ENCODE measurements around the gene KCTD8.
"Not testable (repeated sequence)": the region's sequence is repeated elsewhere in the genome, so short reads cannot be mapped to it uniquely, and the experiment has no call there.

The KCTD8 gene

DNA sequence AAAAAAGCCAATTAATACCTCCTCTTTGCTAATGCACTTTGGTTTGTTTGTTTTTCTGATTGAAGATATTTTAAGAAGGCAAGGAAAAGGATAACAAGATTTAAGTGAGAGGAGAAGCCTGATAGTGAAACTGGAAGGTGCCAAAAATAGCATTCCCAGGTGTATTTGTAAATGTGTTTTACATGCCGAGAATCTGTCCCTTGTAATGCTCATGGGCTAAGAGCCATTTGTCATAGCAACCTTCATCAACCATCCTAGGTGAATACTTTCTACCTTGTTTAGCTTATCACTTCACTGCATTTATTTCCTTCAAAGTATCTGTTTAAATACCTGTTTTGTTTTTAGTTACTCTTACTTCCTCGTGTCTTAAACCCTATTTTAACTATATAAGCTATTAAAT lies 127.8 kb downstream of the KCTD8 start:
- ATAC-seq: no peak

DNA sequence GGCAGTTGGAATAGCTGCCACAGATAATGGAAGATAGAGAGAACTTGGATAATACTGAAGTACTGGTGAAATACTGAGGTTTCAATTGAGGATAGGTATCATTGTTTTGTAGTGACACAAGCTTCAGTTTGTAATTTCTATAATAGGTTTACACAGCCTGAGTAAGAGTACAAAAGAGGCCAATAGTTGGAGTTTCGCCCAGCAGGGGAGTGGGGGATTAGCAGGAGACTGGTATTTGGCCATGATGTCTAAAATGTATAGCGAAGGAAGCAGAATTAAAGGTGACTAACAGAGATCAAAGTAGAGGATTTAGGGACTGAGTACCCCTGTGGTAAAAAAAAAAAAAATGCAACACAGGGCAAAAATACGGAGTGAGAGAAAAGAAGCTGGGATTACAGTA lies 129.5 kb downstream of the KCTD8 start:
- no peak for ATAC-seq

DNA sequence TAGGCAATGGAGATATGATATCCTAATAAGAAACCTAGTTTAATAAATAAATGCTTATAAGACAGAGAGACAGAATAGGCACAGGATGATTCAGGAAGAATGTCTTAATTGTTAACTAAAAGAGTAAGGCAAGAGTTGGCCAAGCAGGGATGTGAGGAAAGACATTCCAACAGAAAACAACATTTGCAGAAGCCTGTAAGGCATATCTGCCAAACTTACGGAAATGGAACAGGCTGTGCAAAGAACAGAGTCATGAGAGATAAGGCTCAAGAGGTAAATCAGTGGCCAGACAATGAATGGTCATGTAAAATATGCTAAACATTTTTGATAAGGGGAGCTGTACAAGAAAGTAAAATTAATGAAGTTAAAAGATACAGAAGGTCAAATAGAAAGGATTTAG lies 134.9 kb downstream of the KCTD8 start:
- no peak for ATAC-seq

DNA sequence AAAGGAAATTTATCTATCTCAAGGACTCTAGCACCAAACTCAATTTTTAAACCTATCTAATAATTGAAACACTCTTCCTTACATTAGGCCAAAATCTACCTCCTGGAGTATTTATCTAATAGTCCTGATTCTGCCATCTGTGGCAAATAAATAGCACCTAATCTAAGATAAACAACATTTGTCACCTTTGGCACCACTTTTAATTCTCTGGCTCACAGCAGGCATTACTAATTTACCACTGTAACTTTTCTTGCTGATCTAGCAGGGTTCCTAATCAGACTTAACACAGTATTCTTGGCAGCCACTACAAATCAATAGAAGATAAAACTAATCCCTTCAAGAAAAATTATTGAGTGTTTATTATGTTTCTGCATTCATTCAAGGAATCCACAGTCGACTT lies 161.1 kb downstream of the KCTD8 start:
- no peak for ATAC-seq

DNA sequence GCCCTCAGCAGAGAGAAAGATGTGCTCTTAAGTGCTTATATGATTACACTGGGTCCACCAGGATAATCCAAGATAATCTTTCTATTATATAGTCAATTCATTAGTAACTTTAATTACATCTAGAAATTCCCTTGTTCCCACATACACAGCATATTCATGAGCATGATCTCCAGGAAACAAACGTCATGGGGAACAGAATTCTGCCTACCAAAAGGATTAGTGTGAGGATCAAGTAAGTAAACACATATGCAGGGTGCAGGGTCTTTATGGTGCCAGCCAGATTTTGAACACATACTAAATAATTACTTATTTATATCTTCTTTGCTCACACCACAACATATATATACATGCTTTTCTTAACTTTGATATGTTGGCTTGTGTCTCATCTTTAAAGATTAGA lies 169.1 kb downstream of the KCTD8 start:
- no peak for ATAC-seq

DNA sequence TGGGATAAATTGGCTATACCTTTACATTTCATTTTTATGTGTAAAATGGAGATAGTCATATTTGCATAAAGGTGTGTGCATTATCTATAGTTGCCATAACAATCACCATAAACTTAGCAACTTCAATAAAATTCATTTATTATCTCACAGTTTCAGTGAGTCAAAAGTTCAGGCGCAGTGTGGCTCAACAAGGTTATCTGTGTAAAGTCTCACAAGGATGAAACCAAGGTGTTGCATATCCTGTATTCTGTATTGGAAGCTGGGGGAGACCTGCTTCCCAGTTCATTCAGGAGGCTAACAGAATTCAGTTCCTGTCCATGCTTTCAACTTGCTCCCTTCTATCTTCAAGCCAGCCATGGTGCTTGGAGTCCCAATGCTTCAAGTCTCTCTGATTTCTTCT lies 169.5 kb downstream of the KCTD8 start:
- no peak for ATAC-seq

DNA sequence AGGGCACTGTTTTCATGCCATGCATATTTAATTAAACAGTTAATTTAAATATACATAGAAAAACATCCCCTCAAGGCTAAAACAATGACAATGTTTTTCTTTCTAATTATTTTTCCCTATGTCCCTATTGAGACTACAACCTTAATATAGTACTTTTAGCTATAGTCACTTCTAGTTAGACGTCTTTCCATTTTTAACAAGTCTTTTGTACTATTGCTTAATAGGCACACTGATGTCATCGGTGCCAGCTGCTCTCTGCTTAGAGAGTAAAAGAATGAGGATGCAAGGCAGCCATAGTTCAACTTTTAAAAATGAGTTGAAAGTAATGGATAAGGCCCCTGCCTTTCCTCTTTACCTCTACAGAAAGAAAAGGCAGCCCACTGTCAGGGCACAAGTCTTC lies 191.1 kb downstream of the KCTD8 start:
- ATAC-seq: no peak

DNA sequence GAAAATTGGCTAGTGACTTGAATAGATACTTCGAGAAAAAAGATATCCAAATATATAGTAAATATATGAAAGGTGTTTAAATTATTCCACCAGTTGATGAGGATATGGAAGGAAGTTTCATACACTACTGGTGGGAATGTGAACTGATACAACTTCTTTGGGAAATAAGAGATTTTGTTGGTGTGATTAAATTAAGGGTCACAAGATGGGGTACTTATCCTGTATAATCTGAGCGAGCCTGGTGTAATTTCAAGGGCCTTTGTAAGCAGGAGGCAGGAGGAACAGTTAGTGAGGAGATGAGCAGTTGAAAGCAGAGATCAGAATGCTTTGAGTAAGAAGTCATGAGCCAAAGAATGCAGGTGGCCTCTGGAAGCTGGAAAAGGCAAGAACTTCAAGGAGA lies 192.2 kb downstream of the KCTD8 start:
- ATAC-seq: no peak

DNA sequence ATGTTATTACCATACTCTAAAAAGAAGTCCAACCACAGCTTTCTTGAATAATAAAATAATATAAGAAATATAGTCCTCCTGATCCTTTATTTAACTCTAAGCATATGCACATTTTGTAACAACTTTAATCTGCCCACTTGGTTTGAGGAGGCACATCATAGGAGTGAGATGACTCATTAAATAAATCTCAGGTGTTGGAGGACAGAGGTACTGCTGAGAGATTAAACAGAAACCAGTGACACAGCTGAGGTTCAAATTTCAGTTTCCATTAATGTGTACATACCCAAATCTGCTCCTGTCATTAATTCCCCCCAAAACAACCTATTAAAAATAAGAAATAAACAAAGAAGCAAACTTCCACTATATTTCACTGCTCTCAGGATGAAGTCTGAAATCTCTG lies 211.0 kb downstream of the KCTD8 start:
- ATAC-seq: no peak

DNA sequence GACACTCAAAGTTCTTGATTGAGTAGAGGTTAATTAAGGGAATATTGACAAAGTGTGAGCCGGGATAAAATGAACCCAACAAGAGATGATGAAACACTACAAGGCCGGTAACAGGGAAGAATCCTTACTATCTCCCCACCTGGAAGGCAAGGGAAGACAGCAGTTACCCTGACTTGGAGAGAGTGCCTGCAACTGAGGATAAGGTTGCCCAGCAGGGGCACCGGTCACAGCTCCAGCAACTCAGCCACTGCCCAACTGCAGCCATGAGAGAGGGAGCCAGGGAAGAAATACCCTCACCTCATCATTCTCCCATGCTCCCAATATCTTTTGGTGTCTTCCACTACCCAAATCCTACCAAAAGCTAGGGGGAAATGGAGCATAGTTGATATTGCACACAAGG lies 212.7 kb downstream of the KCTD8 start:
- no peak for ATAC-seq

DNA sequence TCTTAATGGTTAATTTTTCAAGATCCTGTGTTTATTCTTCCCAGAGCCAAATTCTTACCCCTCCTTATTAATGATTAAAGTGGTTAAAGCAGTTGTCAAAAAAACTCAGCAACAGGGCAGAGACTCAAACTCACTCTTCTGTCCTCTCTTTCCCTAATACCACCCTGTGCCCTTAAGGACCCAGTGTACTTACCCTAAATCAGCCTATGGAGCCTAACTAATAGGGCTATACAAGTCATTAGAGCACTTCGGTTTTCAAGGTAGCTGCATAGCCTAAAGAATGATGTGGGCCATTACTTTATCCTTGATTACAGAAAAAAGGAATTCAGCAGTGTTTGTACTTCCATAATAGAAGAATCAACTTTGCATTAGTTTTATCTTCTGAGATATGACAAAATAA lies 216.3 kb downstream of the KCTD8 start:
- no peak for ATAC-seq

DNA sequence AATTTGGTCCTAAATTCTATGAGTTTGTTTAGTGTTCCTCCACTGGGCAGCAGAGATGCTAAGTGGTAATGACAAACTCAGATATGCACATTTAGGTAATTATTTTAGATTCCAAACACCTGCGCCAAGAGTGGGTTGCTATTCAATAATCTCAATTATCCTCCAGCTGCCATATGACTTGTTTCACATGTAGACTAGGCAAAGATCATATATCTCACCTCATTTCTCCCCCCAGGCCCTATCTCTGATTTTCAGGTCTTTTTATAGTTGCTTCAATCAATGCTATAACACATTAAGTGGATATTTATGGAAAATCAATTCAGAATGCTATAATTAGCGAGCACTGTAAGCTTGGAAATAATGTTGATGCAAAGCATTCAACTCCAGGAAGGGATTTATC lies 217.6 kb downstream of the KCTD8 start:
- no peak for ATAC-seq

DNA sequence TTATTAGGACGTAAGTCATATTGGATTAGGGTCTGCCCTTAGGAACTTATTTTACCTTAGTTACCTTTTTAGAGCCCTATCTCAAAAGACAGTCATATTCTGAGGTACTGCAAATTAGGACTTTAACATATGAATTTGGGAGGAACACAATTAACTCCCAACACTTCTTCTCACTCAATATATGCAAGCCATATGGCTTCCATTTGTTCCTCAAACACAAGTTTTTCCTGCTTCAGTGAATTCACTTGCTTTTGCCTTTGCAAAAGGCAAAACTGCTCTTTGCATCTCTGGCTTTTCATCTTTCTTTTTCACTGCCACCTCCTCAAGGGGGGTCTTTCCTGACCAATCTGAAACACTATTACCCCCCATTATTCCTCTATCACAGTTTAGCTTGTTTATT lies 220.3 kb downstream of the KCTD8 start:
- ATAC-seq: no peak

DNA sequence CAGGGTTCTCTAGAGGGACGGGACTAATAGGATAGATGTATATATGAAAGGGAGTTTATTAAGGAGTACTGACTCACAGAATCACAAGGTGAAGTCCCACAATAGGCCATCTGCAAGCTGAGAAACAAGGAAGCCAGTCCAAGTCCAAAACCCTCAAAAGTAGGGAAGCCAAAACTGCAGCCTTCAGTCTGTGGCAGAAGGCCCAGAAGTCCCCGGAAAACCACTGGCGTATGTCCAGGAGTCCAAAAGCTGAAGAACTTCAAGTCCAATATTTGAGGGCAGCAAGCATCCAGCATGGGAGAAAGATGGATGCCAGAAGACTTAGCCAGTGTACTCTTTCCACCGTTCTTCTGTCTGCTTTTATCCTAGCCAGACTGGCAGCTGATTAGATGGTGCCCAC lies 227.2 kb downstream of the KCTD8 start:
- ATAC-seq: no peak

DNA sequence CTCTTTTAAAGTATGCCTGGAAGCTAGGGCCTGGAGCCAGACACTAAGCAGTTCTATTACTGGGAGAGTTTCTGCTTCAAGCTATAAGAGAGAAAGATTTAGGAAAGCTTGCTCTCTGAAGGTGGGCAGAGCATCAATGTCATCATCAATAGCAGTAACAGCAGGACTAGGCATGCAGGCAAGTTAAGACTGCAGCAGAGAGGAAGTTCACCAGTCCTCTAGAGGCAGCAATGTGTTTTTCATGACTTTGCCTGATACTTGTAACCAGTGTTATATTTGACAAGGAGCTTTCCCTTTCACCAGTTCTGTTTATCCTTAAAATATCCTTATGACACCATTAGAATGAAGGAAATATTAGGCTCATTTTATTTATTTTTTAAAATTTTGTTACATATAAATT lies 237.9 kb downstream of the KCTD8 start:
- ATAC-seq: no peak

DNA sequence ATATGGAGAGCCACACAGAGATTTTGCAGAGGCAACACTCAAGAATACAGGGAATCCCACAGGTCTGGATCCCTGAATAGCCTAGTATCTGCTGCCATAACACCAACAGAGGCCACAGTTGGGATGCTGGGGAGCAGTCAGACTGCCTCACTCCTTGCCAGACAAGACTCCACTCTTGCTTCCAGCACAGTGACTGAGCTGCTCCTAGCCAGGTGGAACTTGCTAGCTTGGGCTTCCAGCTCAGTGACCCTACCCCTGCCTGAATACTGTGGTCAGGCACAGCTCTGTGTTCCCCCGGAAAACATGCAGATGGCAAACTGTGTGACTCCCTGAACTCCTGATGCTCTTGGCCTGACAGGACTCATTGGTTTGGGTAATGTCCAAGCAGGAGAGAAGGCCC lies 251.8 kb downstream of the KCTD8 start:
- no peak for ATAC-seq

DNA sequence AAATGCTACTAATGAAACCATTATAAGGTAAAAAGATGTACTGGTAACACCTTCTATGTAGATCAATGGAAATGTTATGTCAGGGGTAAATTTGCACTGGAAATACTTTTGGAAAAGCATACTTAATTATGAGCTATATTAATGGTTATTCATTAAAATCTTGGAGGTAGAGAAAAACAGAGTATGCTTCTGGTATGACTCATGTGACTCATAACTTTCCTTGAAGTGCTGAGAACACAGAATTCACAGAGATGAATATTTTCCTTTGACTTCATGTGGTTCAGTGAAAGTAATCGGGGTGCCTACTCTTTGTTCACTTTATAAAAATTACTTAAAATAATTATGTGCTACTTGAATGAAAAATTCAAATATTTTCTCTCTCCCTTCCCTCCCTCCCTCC lies 254.2 kb downstream of the KCTD8 start:
- ATAC-seq: no peak

DNA sequence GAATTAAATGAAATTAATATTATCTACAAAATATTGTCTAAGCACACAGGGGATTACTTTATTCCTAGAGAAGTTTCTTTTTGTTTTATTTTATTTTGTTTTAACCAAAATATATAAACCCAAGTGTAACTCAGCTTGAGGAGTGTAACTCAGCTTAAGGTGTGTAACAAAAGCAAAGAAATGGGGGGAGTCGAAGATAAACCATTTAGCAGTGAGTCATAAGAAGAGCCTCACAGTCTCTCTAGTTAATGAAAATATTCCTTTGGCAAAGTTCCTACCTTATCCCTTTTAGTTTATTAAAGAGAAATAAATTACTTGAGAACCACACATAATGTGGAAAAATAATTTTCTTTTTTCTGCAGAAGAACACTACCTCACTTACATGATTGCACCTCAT lies 261.8 kb downstream of the KCTD8 start:
- no peak for ATAC-seq

DNA sequence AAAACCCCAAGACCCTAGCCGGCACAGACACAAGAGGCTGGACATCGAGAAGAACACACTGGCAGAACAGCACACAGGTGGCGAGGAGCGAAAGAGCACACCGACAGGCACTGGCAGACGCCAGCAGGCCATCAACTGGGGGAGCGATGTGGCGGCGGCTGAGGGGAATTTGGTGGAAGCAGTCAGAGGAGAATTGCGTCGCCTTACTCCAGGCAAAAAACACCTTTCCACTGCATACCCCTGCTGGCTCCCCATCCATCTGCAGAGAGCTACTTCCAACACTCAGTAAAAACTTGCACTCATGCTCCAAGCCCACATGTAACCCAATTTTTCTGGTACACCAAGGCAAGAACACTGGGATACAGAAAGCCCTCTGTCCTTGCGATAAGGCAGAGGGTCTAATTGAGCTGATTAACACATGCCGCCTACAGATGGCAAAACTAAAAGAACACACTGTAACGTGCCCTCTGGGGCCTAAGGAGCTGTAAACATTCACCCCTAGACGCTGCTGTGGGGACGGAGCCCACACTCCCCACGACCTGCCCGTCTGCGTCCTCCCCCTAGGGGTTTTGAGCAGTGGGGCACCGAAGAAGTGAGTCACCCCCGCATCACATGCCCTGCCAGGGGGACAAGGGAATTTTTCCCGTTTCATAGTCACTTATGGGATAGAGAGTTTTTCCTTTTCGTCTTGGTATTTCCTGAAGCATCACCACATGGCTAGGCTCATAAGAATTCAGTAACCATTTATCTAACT lies 262.3 kb downstream of the KCTD8 start:
- no peak for ATAC-seq

DNA sequence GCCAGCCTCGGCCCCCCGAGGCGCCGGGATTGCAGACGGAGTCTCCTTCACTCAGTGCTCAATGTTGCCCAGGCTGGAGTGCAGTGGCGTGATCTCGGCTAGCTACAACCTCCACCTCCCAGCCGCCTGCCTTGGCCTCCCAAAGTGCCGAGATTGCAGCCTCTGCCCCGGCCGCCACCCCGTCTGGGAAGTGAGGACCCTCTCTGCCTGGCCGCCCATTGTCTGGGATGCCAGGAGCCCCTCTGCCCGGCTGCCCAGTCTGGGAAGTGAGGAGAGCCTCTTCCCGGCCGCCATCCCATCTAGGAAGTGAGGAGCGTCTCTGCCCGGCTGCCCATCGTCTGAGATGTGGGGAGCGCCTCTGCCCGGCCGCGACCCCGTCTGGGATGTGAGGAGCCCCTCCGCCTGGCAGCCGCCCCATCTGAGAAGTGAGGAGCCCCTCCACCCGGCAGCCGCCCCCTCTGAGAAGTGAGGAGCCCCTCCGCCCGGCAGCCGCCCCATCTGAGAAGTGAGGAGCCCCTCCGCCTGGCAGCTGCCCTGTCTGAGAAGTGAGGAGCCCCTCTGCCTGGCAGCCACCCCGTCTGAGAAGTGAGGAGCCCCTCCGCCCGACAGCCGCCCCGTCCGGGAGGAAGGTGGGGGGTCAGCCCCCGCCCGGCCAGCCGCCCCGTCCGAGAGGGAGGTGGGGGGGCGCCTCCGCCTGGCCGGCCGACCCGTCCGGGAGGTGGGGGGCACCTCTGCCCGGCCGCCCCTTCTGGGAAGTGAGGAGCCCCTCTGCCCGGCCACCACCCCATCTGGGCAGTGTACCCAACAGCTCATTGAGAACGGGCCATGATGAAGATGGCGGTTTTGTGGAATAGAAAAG lies 266.9 kb downstream of the KCTD8 start:
- ATAC-seq: not testable (repeated sequence)

DNA sequence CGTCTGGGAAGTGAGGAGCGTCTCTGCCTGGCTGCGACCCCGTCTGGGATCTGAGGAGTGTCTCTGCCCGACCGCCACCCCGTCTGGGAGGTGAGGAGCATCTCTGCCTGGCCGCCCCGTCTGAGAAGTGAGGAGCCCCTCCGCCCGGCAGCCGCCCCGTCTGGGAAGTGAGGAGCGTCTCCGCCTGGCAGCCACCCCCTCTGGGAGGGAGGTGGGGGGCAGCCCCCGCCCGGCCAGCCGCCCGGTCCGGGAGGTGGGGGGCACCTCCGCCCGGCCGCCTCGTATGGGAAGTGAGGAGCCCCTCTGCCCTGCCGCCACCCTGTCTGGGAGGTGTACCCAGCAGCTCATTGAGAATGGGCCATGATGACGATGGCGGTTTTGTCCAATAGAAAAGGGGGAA lies 280.8 kb downstream of the KCTD8 start:
- not testable (repeated sequence) for ATAC-seq

DNA sequence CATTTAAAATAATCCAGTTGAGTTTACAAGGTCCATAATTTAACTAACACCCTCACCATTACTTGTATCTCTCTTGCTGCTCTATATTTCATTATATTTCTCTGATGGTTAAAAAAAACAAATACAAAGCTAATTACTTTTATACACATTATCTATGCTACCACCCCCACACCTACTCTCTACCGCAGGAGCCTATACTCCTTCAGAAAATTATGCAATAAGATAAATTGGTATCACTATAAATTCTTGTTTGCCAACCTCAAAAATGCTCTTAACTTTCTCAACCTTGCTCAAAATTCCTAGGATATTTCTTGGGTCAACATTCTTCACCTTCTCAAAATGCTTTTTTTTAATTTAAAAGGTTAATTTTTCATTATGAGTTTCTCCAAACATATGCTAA lies 282.7 kb downstream of the KCTD8 start:
- no peak for ATAC-seq

DNA sequence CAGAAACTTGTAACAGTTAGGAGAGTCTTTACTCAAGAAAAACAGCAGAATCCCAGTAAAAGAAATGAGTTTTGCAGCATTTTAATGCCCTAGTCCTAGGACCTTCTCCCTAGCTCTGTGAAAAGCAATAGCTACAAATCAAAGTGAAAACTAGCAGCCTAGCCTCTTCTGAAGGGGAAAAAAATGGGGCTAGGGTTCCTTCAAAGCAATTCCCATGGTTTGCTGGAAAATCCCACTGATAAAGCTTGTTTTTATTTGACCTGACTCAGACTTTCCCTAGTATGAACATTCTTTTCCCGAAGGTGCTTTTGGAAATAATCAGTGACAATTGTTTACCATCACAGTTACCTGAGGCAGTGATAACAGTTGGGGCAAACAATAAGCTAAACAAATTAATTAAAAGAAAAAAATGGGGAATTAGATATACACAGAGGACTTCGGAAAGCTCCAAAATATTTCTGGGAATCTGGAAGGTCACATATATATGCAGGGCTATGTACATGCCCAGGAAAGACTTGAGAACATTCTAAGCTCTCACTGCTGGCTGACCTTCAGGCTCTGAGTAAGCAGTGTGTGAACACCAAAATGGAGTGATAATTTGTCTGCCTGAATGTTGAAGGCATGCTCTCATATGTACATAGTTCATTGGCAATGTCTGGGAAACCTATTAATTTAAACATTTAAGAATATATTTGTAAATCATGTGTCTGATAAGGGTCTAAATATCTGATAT lies 285.9 kb downstream of the KCTD8 start:
- ATAC-seq: no peak

DNA sequence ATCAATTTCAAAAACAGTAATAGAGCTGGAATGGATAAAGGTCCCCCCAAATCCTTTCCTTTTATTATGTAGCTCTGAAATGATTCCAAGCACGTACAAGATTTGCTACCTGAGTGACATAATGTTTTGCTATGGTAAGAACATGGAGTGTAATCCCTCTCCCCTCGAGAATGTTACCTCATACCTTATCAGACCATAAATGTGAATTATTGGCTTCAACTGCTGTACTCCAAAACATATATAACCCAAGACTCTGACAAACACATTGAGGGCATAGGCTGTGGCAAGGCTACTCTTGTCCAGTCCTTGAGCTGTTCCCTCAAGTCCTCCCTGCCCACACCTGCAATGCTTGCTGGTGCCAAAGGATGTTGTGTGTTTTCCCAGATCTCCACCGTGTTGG lies 286.9 kb downstream of the KCTD8 start:
- ATAC-seq: no peak

Data from activated CD4-positive, CD25-positive, alpha-beta regulatory T cell treated with anti-CD3 and anti-CD28 coated beads, Interleukin-2, amount 50 U/mL, for 24 hours (primary cell).